ENCODE results near the gene SNX33. TPM values are rescaled to one million over a fixed set of nuclear protein-coding genes. Genes with fewer than 3 reads are reported as not detected.

SNX33 gene
- total RNA-seq, 1 experiment from 2014 or later: 19.8 TPM

GRCh38 chr15:75639191-75639708 lies 8.5 kb upstream of the SNX33 start:
- peak overlapping the region; percentile 92 for H3K27ac Mint-ChIP-seq
- no peaks in the 10 kb centered on the region for H3K27me3 Mint-ChIP-seq (ENCODE audit: low read depth)
- CTCF ChIA-PET: interaction anchor here (0.6 to 3.7 kb wide), 13 partner anchors 8 to 271 kb away, joined by 3 to 26 read pairs (median 7); partner anchors contain the start of genes MAN2C1, SIN3A, SNUPN and SNX33
- POLR2A ChIA-PET: interaction anchor here (0.6 to 6.1 kb wide), 13 partner anchors 8 to 271 kb away, joined by 3 to 76 read pairs (median 12); partner anchors contain the start of genes MAN2C1, PTPN9, SIN3A and SNUPN
- no peaks in the 10 kb centered on the region for H3K36me3 Mint-ChIP-seq
- no peak for ATAC-seq
- peak overlapping the region; percentile 92 for H3K4me3 Mint-ChIP-seq
- H3K9me3 Mint-ChIP-seq: no peaks in the 10 kb centered on the region
- DNase-seq (ENCODE audit: low spot score): no peak
- TF ChIP-seq ZNF416 (CRISPR knock-in tag; IDR thresholded peaks at IDR 0.05): no peak
- TF ChIP-seq NR3C1 (CRISPR knock-in tag; conservative IDR thresholded peaks at IDR 0.05; ENCODE audit: low read depth): no peak
- TF ChIP-seq SOX15 (CRISPR knock-in tag; IDR thresholded peaks at IDR 0.05): no peak
- no peak for TF ChIP-seq ERG (CRISPR knock-in tag; IDR thresholded peaks at IDR 0.05)
- no peak for TF ChIP-seq ATF1 (CRISPR knock-in tag; IDR thresholded peaks at IDR 0.05)
- no peak for TF ChIP-seq ZNF317 (CRISPR knock-in tag; IDR thresholded peaks at IDR 0.05; ENCODE audit: borderline replicate concordance, low read depth)
- no peak for TF ChIP-seq PRRX2 (CRISPR knock-in tag; IDR thresholded peaks at IDR 0.05)
- no peak for TF ChIP-seq ARID4B (CRISPR knock-in tag; IDR thresholded peaks at IDR 0.05; ENCODE audit: borderline replicate concordance)
- TF ChIP-seq ATF6 (CRISPR knock-in tag; IDR thresholded peaks at IDR 0.05): no peak
- TF ChIP-seq FOXP1 (CRISPR knock-in tag; IDR thresholded peaks at IDR 0.05; ENCODE audit: borderline replicate concordance): no peak
- no peak for TF ChIP-seq JAZF1 (CRISPR knock-in tag; IDR thresholded peaks at IDR 0.05)
- TF ChIP-seq GABPB1 (CRISPR knock-in tag; IDR thresholded peaks at IDR 0.05): no peak
- TF ChIP-seq ZNF671 (CRISPR knock-in tag; IDR thresholded peaks at IDR 0.05): no peak
- no peak for TF ChIP-seq JUN (CRISPR knock-in tag; IDR thresholded peaks at IDR 0.05)
- no peak for TF ChIP-seq HMGA2 (CRISPR knock-in tag; IDR thresholded peaks at IDR 0.05)
- TF ChIP-seq ZNF121 (CRISPR knock-in tag; IDR thresholded peaks at IDR 0.05): no peak
- no peak for TF ChIP-seq CBFB (CRISPR knock-in tag; IDR thresholded peaks at IDR 0.05; ENCODE audit: low read depth)
- no peak for TF ChIP-seq CREM (CRISPR knock-in tag; IDR thresholded peaks at IDR 0.05)
- H3K4me1 Mint-ChIP-seq: peaks cover 40% of the 10 kb centered on the region

Data from WTC11 (cell line).